ENCODE results near the gene CNTN4. TPM values are rescaled to one million over a fixed set of nuclear protein-coding genes. Genes with fewer than 3 reads are reported as not detected.

The CNTN4 gene
- total RNA-seq, 6 donors from 2014 or later: 1.0 to 13.5 (median 6.3) TPM

DNA sequence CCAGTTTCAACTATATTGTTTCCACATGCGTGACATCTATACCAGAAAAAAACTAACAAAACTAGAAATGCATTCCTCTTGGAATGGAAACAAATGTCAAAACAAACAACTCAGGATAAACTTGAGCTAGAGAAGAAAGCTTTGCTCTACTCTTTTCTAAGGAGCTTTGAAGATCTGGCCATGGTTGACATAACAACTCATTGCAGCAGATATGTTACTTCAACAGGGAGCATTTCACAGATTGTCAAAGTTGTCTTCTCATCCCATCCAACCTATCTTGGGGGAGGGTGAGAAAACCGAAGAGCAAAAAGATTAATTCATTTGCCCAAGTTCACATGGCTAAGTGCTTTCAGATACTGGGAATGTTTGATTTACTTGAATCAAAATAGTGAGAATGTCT is 484.4 kb downstream of the CNTN4 start:
- Histone ChIP-seq H3K4me1 (no peaks in the 10 kb centered on the region), H3K36me3 (no peaks in the 10 kb centered on the region), H3K9me3 (no peaks in the 10 kb centered on the region), H3K27me3 (no peaks in the 10 kb centered on the region), H3K27ac (no peak overlapping the region), H3K4me3 (no peak overlapping the region)
- no peak for TF ChIP-seq EP300 (IDR thresholded peaks at IDR 0.05)
- no peak for TF ChIP-seq CTCF (IDR thresholded peaks at IDR 0.05)
- no peak for TF ChIP-seq POLR2A (IDR thresholded peaks at IDR 0.05)
- no peak for TF ChIP-seq POLR2AphosphoS5 (IDR thresholded peaks at IDR 0.05)
- 66 to 69% methylated on average over 2 of the region's 2 CpGs for WGBS, 2 donors
- no peak for ATAC-seq (ENCODE audit: low FRiP score in 2 of 2)
- no peak for DNase-seq

DNA sequence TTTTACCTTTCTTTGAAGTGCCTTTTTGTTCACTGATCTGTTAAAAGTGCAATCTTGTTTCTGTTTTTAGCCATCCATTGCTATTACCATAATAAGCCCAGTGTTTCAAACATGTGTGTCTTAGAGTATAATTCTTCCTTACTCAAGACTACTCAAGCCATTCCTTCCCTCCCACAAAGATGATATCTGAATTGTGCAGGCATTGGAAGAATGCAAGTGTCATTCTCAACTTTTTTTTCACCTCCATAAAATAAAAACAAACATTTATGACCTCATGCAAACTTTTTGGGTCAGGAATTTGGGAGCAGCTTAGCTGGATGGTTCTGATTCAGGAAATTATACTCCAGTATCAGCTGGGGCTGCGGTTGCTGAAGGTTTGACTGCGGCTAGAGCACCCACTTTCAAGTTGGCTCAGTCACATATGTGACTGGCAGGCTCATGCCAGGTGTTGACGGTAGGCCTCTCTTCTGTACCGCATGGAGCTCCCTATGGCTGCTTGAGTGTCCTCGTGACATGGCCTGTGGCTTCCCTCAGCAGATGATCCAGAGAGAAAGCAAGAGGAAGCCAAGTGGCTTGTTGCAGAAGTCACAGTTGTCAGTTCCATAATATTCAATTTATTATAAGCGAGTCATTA is 490.8 kb downstream of the CNTN4 start:
- no peaks in the 10 kb centered on the region for H3K36me3 ChIP-seq
- H3K27me3 ChIP-seq: no peaks in the 10 kb centered on the region
- DNase-seq (no peak), ATAC-seq (ENCODE audit: low FRiP score in 2 of 2) (no peak)
- H3K4me3 ChIP-seq: no peak overlapping the region
- no peak overlapping the region for H3K27ac ChIP-seq
- WGBS, 2 donors: 86 to 88% methylated on average over 6 of the region's 6 CpGs
- H3K9me3 ChIP-seq: no peaks in the 10 kb centered on the region
- H3K4me1 ChIP-seq: no peaks in the 10 kb centered on the region
- TF ChIP-seq EP300 (IDR thresholded peaks at IDR 0.05): no peak
- no peak for TF ChIP-seq POLR2A (IDR thresholded peaks at IDR 0.05)
- TF ChIP-seq POLR2AphosphoS5 (IDR thresholded peaks at IDR 0.05): no peak
- TF ChIP-seq CTCF (IDR thresholded peaks at IDR 0.05): no peak

GRCh38 chr3:2595486-2595885 is 496.8 kb downstream of the CNTN4 start:
- no peaks in the 10 kb centered on the region for H3K4me1 ChIP-seq
- H3K27ac ChIP-seq: no peak overlapping the region
- DNase-seq: no peak
- H3K4me3 ChIP-seq: no peak overlapping the region
- no peaks in the 10 kb centered on the region for H3K9me3 ChIP-seq
- H3K27me3 ChIP-seq: no peaks in the 10 kb centered on the region
- no peaks in the 10 kb centered on the region for H3K36me3 ChIP-seq
- TF ChIP-seq POLR2A (IDR thresholded peaks at IDR 0.05) (no peak), CTCF (IDR thresholded peaks at IDR 0.05) (no peak), EP300 (IDR thresholded peaks at IDR 0.05) (no peak)
- WGBS, 2 donors: 75 to 82% methylated on average over 4 of the region's 4 CpGs
- ATAC-seq (ENCODE audit: low FRiP score in 2 of 2): no peak

GRCh38 chr3:2597615-2598014 is 498.9 kb downstream of the CNTN4 start:
- TF ChIP-seq CTCF (IDR thresholded peaks at IDR 0.05) (no peak), POLR2A (IDR thresholded peaks at IDR 0.05) (no peak), POLR2AphosphoS5 (IDR thresholded peaks at IDR 0.05) (no peak), EP300 (IDR thresholded peaks at IDR 0.05) (no peak)
- DNase-seq (no peak), ATAC-seq (ENCODE audit: low FRiP score in 2 of 2) (no peak)
- Histone ChIP-seq H3K4me3 (no peak overlapping the region), H3K9me3 (no peaks in the 10 kb centered on the region), H3K4me1 (no peaks in the 10 kb centered on the region), H3K27ac (no peak overlapping the region), H3K36me3 (no peaks in the 10 kb centered on the region), H3K27me3 (no peaks in the 10 kb centered on the region)
- 69 to 74% methylated on average over 3 of the region's 3 CpGs for WGBS, 2 donors

- DNase-seq: no peak
- Histone ChIP-seq H3K9me3 (no peaks in the 10 kb centered on the region), H3K4me1 (no peaks in the 10 kb centered on the region), H3K27me3 (no peaks in the 10 kb centered on the region), H3K4me3 (no peak overlapping the region), H3K36me3 (no peaks in the 10 kb centered on the region), H3K27ac (no peak overlapping the region)
- WGBS, 2 donors: 92% methylated on average over 1 of the region's 1 CpG
- peak in 1 of 2 donors; percentile 68 for ATAC-seq (ENCODE audit: low FRiP score in 2 of 2)
- no peak for TF ChIP-seq EP300 (IDR thresholded peaks at IDR 0.05)
- TF ChIP-seq CTCF (IDR thresholded peaks at IDR 0.05): no peak
- TF ChIP-seq POLR2AphosphoS5 (IDR thresholded peaks at IDR 0.05): no peak
- TF ChIP-seq POLR2A (IDR thresholded peaks at IDR 0.05): no peak
Observed at GRCh38 chr3:2599471-2599870, 500.8 kb downstream of the CNTN4 start.

Measured in upper lobe of left lung (tissue), 6 donors.